Activated CD8-positive, alpha-beta memory T cell treated with anti-CD3 and anti-CD28 coated beads, Interleukin-2, amount 10 ng/mL, durations not matched to agents 7 days and 5 days (primary cell): Measurements from ENCODE around the gene IP6K3. TPM values are rescaled to one million over a fixed set of nuclear protein-coding genes. Genes with fewer than 3 reads are reported as not detected.

ENCODE experiments used
- ATAC-seq: fragments of 150-1000 bp; cut with Tn5 transposase; one replicate; pipeline ENCODE4 v1.10.0; 2021; ENCODE audit warnings: moderate library complexity
- CTCF ChIA-PET: fragments of 350-600 bp; sonication (Branson Sonifier 250); formaldehyde crosslinking; loops from one replicate; lab custom pipeline; 2021; ENCODE audit warnings: antibody characterized with exemption; lab: Charles Lee
- DNase-seq: peaks from one replicate; pipeline ENCODE4 v3.0.0-alpha.2; 2020
- H3K27ac Mint-ChIP-seq: one replicate; pipeline ENCODE4 v1.8.0; 2021; ENCODE audit warnings: mild to moderate bottlenecking, mixed read lengths
- H3K27me3 Mint-ChIP-seq: one replicate; pipeline ENCODE4 v1.8.0; 2021; ENCODE audit warnings: mixed read lengths
- H3K36me3 Mint-ChIP-seq: one replicate; pipeline ENCODE4 v1.8.0; 2021; ENCODE audit warnings: mild to moderate bottlenecking, mixed read lengths
- H3K4me1 Mint-ChIP-seq: one replicate; pipeline ENCODE4 v1.8.0; 2021; ENCODE audit warnings: mixed read lengths
- H3K4me3 Mint-ChIP-seq: one replicate; pipeline ENCODE4 v1.8.0; 2021; ENCODE audit warnings: mild to moderate bottlenecking, moderate library complexity, mixed read lengths
- H3K9me3 Mint-ChIP-seq: one replicate; pipeline ENCODE4 v1.8.0; 2022; ENCODE audit warnings: low read depth, mixed read lengths
- total RNA-seq, 2 experiments: library from RNA; stranded (reverse); gene quantifications; one replicate each; pipeline ENCODE4 v1.2.3, GENCODE V29; 2021

IP6K3 gene
- total RNA-seq, 2 experiments from 2014 or later = not detected

DNA sequence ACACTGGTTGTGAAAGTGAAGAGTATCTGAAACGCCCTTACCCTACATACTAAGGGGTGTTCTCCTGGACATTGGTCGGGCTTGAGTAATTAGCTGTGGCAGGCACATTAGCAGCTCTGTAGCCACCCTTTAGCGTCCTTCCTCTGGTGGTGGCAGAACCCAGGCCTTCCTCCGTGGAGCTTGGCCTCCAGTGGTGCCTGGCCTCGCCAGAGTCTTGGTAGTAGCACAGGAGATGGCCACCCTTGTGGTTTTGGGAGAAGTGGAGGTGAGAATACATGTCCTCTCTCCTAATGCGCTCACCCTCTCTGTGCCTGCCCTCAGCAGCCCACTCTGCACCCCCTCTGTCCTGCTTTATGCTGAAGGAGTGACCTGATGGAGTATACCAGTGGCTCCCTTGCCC, 17.6 kb downstream of the IP6K3 start:
- CTCF ChIA-PET = no interaction called here
- Mint-ChIP-seq H3K36me3 (no peaks in the 10 kb centered on the region), H3K27ac (no peak overlapping the region), H3K4me3 (no peak overlapping the region), H3K27me3 (peaks cover 21% of the 10 kb centered on the region), H3K4me1 (no peaks in the 10 kb centered on the region), H3K9me3 (no peaks in the 10 kb centered on the region)
- no peak for ATAC-seq
- DNase-seq = no peak

DNA sequence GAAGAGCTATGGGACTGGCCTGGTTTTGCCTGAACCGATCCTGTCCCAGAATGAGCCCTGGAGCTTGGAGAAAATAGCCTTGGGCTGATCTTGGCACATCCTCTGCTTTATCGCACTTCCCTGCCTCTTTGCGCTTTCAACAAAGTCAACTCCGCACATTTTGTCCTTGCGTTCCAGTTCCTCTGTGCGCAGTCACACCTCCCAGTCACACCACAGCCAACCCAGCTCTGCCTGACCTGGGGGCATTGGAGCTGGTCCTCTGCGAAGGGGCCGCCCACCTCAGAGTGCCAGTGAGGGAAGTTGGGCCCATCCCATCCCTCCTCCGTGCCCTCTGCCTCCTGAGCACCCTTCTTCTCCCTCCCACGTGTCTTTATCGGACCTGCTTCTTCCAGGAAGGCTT, 18.3 kb downstream of the IP6K3 start:
- DNase-seq = no peak
- H3K36me3 Mint-ChIP-seq = no peaks in the 10 kb centered on the region

DNA sequence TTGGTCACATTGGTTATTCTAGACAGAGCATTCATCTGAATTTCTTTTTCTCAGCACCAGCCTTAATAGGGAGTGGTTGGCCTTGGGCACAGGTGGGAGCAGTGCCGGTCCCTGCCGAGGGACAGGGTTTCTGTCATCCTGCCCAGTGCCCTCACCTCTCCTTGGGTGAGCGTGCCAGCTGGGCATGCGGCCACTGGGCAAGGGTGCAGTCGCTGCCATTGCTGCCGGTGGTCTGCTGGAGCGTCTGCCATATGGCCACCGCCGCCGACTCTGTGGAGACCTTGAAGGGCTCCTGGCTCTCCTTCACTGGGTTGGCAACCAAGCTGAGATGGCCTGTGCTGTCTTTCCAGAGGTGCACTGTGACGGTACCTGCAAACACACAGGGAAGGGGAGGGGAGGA, 18.8 kb downstream of the IP6K3 start:
- no peaks in the 10 kb centered on the region for H3K9me3 Mint-ChIP-seq
- H3K36me3 Mint-ChIP-seq = no peaks in the 10 kb centered on the region
- no peak overlapping the region for H3K27ac Mint-ChIP-seq
- H3K4me3 Mint-ChIP-seq = no peak overlapping the region
- no peaks in the 10 kb centered on the region for H3K4me1 Mint-ChIP-seq
- CTCF ChIA-PET = no interaction called here
- DNase-seq = no peak
- peaks cover 33% of the 10 kb centered on the region for H3K27me3 Mint-ChIP-seq
- no peak for ATAC-seq

More for the DNA sequence above, 18.3 kb downstream of the IP6K3 start:
- ATAC-seq = no peak
- CTCF ChIA-PET = no interaction called here
- peaks cover 27% of the 10 kb centered on the region for H3K27me3 Mint-ChIP-seq
- no peak overlapping the region for H3K27ac Mint-ChIP-seq
- H3K4me1 Mint-ChIP-seq = no peaks in the 10 kb centered on the region
- H3K4me3 Mint-ChIP-seq = no peak overlapping the region
- no peaks in the 10 kb centered on the region for H3K9me3 Mint-ChIP-seq

DNA sequence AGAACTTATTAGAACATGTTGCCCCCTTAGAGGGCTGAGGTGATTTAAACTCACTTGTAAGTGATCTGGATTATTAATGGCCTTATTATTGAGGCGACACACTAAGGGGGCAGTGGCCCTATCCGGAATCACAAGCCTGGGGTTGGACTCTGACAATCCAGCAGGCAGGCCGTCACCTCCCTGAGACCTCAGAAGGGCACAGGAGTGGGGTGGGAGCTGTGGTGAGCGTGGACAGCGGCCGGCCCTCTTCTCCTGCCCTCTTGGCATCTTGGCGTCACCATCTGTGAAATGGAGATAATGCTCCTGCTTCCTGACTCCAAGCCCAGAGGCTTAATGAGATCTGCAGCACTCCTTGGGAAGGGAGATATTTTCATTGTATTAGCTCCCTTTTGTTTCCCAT, 19.6 kb downstream of the IP6K3 start:
- Mint-ChIP-seq H3K27me3 (peaks cover 41% of the 10 kb centered on the region), H3K4me1 (no peaks in the 10 kb centered on the region), H3K27ac (no peak overlapping the region), H3K4me3 (no peak overlapping the region), H3K36me3 (no peaks in the 10 kb centered on the region), H3K9me3 (no peaks in the 10 kb centered on the region)
- DNase-seq (no peak), ATAC-seq (no peak)
- CTCF ChIA-PET = interaction anchor here (6.2 kb wide), 1 partner anchor 15 kb away, joined by 30 read pairs; the partner anchor contains the start of gene UQCC2

DNA sequence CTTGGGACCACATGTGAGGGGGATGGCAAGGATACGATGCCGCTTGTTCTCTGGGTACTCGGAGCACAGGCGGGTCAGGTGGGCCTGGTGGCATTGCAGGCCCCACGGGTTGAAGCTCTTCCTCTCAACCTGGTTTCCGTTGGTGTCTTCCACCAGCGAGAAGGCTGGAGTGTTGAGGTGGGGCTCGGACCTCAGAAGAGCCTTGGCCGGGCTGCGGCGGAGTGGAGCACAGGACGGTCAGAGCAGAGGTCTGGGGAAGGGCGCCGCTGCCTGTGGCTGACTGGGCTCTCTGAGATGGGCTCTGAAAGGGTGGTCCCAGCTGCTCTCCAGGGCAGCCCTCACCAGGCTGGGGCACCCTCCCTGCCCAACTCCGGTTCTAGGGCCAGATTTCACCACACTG, 20.0 kb downstream of the IP6K3 start:
- CTCF ChIA-PET = interaction anchor here (6.2 kb wide), 1 partner anchor 15 kb away, joined by 30 read pairs; the partner anchor contains the start of gene UQCC2
- no peak overlapping the region for H3K27ac Mint-ChIP-seq
- DNase-seq (no peak), ATAC-seq (no peak)
- no peaks in the 10 kb centered on the region for H3K4me1 Mint-ChIP-seq
- no peak overlapping the region for H3K4me3 Mint-ChIP-seq
- no peaks in the 10 kb centered on the region for H3K36me3 Mint-ChIP-seq
- H3K9me3 Mint-ChIP-seq = no peaks in the 10 kb centered on the region
- peaks cover 45% of the 10 kb centered on the region for H3K27me3 Mint-ChIP-seq

DNA sequence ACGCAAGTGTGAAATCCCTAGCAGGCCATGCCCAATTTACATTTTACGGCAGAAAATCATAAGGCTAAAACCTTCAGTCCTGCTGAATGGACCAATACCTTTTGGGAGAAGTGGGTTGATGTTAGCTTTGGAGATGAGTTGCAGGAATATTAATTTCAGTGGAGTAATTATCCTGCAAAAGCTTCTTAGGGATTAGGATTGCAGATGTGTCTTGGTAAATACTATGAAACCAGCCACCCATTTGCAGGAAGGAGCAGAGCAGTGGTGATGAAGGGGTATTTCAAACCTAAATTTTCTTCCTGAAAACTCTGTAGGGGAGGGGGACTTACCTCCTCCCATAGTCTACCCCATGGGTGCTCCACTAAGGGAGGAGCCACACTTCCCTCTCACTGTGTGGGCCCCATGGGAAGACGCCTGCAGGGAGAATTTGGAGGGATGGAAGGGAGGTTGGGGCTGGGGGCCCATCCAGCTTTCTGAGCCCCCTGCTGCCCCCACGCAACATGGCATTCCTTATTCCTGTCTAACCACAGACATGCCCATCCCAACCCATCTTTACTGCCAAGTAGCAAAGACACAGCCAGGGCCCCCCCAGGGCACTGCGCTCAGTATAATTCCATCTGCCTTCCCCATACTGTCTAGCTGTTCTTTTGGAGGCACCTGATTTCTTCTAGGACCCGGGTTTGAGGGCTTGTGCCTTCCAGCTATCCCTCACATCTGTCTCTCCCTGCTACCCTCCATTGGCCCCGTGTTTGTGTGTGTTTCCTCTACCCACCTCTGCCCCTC, 20.6 kb downstream of the IP6K3 start:
- Mint-ChIP-seq H3K4me1 (no peaks in the 10 kb centered on the region), H3K36me3 (no peaks in the 10 kb centered on the region), H3K27ac (no peak overlapping the region), H3K27me3 (peaks cover 48% of the 10 kb centered on the region), H3K9me3 (no peaks in the 10 kb centered on the region), H3K4me3 (no peak overlapping the region)
- no peak for ATAC-seq
- CTCF ChIA-PET = interaction anchor here (1.0 to 6.2 kb wide), 3 partner anchors 14 to 45 kb away, joined by 3 to 30 read pairs (median 3); partner anchors contain the start of gene UQCC2
- no peak for DNase-seq

DNA sequence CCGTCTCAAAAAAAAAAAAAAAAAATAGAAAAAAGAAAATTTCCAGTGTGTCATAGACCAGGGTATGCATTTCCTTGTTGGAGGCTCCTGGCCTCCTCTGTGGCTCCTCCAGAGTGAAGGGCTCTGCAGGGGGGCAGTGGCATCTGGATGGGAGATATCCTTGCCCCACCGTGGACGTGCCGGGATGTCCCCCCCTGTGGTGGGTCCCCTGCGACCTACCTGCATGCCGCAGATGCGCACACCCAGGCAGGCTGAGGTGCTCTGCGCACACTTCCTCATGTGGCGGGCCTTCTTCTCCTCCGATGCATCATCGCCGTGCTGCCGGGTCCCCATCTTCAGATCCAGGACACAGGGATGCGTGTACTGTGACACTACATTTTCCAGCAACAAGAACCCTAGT, 21.5 kb downstream of the IP6K3 start:
- CTCF ChIA-PET = interaction anchor here (1.0 to 6.2 kb wide), 3 partner anchors 13 to 46 kb away, joined by 3 to 30 read pairs (median 3); partner anchors contain the start of gene UQCC2
- no peaks in the 10 kb centered on the region for H3K9me3 Mint-ChIP-seq
- H3K27me3 Mint-ChIP-seq = peaks cover 56% of the 10 kb centered on the region
- H3K4me1 Mint-ChIP-seq = no peaks in the 10 kb centered on the region
- no peak for ATAC-seq
- no peak overlapping the region for H3K27ac Mint-ChIP-seq
- no peak for DNase-seq
- no peak overlapping the region for H3K4me3 Mint-ChIP-seq
- H3K36me3 Mint-ChIP-seq = no peaks in the 10 kb centered on the region

DNA sequence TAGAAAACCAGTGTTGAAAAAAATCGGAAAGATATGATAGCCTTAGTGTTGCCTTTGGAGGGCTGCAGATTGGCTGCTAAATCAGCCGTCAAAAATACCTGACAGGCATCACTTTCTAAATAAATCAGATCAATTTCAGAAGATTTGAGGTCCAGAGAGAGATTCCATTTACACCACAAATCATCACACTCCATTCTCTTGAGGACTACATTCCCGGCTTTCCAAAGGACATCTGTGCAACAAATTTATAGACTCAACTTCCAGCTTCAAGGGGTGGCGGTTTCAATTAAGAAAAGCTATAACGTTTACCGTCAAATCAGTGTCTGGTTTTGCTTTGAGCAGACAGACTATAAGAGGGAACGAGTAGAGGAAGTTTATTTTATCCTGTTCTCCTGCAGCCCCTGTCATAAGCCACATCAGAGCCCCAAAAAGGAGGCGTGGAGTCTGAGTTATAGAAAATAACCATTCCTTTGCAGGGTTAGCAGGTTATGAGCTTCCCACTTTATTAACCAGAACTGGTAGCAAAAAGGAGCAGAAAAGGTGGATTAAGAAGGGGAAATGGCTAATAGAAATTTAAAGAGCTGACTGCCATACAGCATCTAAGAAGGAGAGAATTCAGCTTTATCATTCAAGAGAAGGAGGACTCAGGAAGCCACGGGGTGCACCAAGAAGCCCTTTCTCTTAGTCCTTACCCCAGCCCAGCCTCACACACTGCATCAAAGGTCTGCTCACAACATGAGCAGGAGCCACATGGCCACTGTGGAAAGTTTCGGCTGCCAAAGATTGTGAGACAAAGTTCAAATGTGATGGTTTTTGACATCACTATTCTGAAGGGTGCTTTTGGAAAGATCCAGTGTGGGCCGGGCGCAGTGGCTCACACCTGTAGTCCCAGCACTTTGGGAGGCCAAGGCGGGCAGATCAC, 22.3 kb downstream of the IP6K3 start:
- H3K4me3 Mint-ChIP-seq = no peak overlapping the region
- H3K36me3 Mint-ChIP-seq = no peaks in the 10 kb centered on the region
- no peak for ATAC-seq
- no peaks in the 10 kb centered on the region for H3K9me3 Mint-ChIP-seq
- CTCF ChIA-PET = interaction anchor here (0.9 to 6.2 kb wide), 5 partner anchors 12 to 331 kb away, joined by 3 to 30 read pairs (median 3); partner anchors contain the start of gene UQCC2
- no peak overlapping the region for H3K27ac Mint-ChIP-seq
- H3K4me1 Mint-ChIP-seq = no peaks in the 10 kb centered on the region
- peaks cover 60% of the 10 kb centered on the region for H3K27me3 Mint-ChIP-seq
- no peak for DNase-seq

DNA sequence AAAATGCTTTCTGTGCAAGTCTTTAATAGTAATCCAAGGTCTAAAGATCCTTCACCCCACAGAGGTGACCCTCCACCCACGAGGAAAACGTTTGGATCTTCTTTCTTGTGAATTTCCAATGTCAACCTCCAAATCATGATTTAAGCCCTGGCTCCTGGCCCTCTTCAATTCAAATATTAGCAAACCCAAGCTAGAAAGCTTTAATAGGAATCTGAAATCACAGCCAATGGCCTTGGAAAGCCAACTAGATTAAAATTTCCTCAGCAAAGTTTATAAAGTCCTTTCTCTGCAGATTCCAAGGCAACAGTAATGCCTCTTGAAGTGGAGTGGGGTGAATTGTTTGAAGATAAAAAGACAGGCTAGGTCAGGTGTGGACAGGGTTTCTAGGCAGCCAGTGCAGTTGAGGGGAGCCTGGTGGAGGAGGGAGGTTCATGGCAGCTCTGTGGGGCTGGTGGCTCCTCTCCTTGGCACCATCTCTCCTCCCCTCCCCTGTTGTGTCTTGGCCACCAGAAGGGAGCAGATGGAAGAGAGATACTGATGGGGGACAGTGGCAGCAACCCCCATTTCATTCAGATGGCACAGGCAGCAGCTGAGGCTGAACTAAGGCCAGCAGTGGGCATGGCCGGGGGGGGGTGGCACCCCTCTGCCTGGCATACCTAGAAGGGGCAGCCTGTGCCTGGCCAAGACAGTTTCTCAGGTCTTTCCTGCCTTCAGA, 23.2 kb downstream of the IP6K3 start:
- Mint-ChIP-seq H3K27ac (no peak overlapping the region), H3K36me3 (no peaks in the 10 kb centered on the region), H3K9me3 (no peaks in the 10 kb centered on the region), H3K27me3 (peaks cover 58% of the 10 kb centered on the region), H3K4me3 (no peak overlapping the region), H3K4me1 (no peaks in the 10 kb centered on the region)
- ATAC-seq = no peak
- DNase-seq = no peak
- CTCF ChIA-PET = interaction anchor here (0.7 to 6.2 kb wide), 5 partner anchors 11 to 23 kb away, joined by 3 to 30 read pairs (median 3); partner anchors contain the start of gene UQCC2

DNA sequence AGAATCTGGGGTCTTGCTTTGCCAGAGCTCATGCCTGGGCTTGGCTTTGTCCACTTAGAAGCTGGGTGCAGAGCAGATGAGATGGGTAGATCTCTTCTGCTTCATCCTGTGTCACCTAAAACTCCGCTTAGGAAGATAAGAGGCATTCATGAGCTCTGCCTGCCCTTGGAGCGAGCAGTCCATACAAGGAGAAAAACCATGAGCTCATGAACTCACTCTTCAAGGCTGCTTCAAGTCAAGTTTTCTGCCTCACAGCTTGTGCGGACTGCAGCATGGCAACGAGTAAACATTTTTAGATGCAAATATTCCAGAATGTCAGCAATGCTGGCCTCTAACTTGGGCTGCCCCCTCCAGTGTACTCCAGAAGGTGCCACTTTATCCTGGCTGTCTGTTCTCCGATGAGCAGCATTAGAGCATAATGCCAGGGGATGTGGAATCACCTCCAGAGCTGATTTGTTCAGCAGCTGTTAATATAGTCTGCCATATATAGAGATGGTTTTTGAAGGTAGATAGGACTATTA, 24.5 kb downstream of the IP6K3 start:
- Mint-ChIP-seq H3K27me3 (peaks cover 56% of the 10 kb centered on the region), H3K4me3 (no peak overlapping the region), H3K9me3 (no peaks in the 10 kb centered on the region), H3K4me1 (no peaks in the 10 kb centered on the region), H3K36me3 (no peaks in the 10 kb centered on the region), H3K27ac (no peak overlapping the region)
- ATAC-seq (no peak), DNase-seq (no peak)
- CTCF ChIA-PET = interaction anchor here (1.3 to 6.2 kb wide), 2 partner anchors 10 to 21 kb away, joined by 3 to 30 read pairs; partner anchors contain the start of gene UQCC2

DNA sequence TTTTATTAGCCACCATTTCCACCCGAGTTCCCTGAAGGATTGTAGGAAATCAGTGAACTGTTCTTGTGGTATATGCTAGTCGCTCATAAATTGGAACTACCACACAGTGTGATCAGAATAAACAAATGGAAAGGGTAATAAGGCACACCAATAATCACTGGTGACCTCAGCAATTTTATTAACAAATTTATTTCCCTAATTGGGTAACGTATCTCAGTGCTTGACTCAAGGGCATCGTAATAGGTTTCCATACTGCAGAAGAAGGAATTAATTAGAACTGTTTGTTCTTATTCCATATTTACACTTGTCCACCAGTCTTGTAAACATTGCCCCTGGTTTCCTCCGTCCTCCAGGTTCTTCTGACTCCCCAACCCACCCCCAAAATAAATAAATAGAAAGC, 25.2 kb downstream of the IP6K3 start:
- H3K4me1 Mint-ChIP-seq = no peaks in the 10 kb centered on the region
- CTCF ChIA-PET = interaction anchor here (1.8 to 6.2 kb wide), 2 partner anchors 9 to 10 kb away, joined by 6 to 30 read pairs; partner anchors contain the start of gene UQCC2
- H3K27me3 Mint-ChIP-seq = peaks cover 54% of the 10 kb centered on the region
- no peaks in the 10 kb centered on the region for H3K9me3 Mint-ChIP-seq
- no peak overlapping the region for H3K4me3 Mint-ChIP-seq
- ATAC-seq = no peak
- H3K27ac Mint-ChIP-seq = no peak overlapping the region
- no peaks in the 10 kb centered on the region for H3K36me3 Mint-ChIP-seq
- DNase-seq = no peak

DNA sequence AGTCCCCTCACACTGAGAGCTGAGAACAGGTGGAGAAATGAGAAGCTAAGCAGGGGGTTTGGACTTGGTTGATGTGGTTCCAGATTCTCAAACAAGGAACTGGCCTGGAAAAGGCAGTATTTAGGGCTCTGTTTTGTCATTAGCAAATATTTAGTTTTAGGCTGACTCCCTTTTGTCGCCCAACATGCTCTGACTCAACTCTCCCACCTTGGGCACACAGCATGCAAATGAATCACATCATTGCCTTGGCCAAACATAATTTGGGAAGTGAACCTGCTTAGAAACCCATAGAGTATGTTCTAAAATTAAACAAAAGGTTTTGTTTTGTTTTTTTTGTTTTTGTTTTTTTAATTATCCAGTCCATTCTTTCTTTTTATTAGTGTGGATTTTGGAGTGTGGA, 25.7 kb downstream of the IP6K3 start:
- CTCF ChIA-PET = interaction anchor here (1.8 kb wide), 1 partner anchor 10 kb away, joined by 6 read pairs; the partner anchor contains the start of gene UQCC2
- Mint-ChIP-seq H3K36me3 (no peaks in the 10 kb centered on the region), H3K4me1 (no peaks in the 10 kb centered on the region), H3K27ac (no peak overlapping the region), H3K27me3 (peaks cover 53% of the 10 kb centered on the region), H3K9me3 (no peaks in the 10 kb centered on the region), H3K4me3 (no peak overlapping the region)
- DNase-seq (no peak), ATAC-seq (no peak)
